Measurements from ENCODE around the gene PSD4. TPM values are rescaled to one million over a fixed set of nuclear protein-coding genes. Genes with fewer than 3 reads are reported as not detected.
A peak's percentile ranks its signal among the peaks of the same experiment; 100 is the strongest.

Gene PSD4
- polyA plus RNA-seq, 2 of the 4 experiments (the other 2 are of a cell fraction) = 5.4 to 21.6 TPM

GRCh38 chr2:113206251-113206650, 32.5 kb downstream of the PSD4 start (continued):
- no peak for TF ChIP-seq RCOR1 (IDR thresholded peaks at IDR 0.05; ENCODE audit: low read depth, low read length)
- TF ChIP-seq, protein P1, sequence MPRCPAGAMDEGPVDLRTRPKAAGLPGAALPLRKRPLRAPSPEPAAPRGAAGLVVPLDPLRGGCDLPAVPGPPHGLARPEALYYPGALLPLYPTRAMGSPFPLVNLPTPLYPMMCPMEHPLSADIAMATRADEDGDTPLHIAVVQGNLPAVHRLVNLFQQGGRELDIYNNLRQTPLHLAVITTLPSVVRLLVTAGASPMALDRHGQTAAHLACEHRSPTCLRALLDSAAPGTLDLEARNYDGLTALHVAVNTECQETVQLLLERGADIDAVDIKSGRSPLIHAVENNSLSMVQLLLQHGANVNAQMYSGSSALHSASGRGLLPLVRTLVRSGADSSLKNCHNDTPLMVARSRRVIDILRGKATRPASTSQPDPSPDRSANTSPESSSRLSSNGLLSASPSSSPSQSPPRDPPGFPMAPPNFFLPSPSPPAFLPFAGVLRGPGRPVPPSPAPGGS (IDR thresholded peaks at IDR 0.05) = no peak
- TF ChIP-seq POLR2AphosphoS2 (conservative IDR thresholded peaks at IDR 0.05; ENCODE audit: low read length) = no peak
- no peak for TF ChIP-seq CHD4 (IDR thresholded peaks at IDR 0.05; ENCODE audit: borderline replicate concordance)

DNA sequence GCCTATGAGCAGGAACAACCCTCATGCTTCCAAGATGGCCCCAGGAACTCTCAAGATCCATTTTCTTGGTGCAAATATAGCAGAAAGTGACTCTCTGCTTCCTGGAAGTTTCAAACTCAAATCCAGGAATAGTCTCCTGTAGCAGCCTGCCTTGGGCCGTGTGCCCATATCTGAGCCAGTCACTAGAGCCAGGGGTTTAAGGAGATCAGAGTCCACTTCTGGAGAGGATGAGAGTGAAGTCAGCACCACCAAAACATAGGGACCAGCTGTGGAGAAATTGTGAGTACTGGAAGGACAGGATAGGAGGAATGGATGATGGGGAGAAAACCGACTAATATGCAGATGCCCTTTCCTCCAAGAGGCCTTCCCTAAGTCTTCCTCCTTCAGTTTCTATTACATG, 33.2 kb downstream of the PSD4 start:
- Histone ChIP-seq H3K4me1 (peaks cover 81% of the 10 kb centered on the region), H3K4me3 (no peak overlapping the region), H3K4me2 (no peak overlapping the region), H3K9me3 (no peaks in the 10 kb centered on the region), H3K27ac (peak overlapping the region; percentile 92 to 97)
- no peak for DNase-seq (ENCODE audit: low read depth in 1 of 2, low spot score in 1 of 2)
- 83% methylated on average over 2 of the region's 2 CpGs for WGBS (ENCODE audit: missing lambda C conversion rate)
- TF ChIP-seq SREBF2 (IDR thresholded peaks at IDR 0.05) = no peak
- TF ChIP-seq ZNF302 (CRISPR knock-in tag; IDR thresholded peaks at IDR 0.05) = no peak
- TF ChIP-seq RCOR1 (IDR thresholded peaks at IDR 0.05; ENCODE audit: low read depth, low read length) = no peak
- TF ChIP-seq GATA3 (IDR thresholded peaks at IDR 0.05; ENCODE audit: borderline replicate concordance) = no peak
- TF ChIP-seq FOSL2 (IDR thresholded peaks at IDR 0.05) = no peak
- TF ChIP-seq FOSL2 (CRISPR knock-in tag; IDR thresholded peaks at IDR 0.05) = no peak
- no peak for TF ChIP-seq RARB (CRISPR knock-in tag; IDR thresholded peaks at IDR 0.05)
- no peak for TF ChIP-seq MYC (IDR thresholded peaks at IDR 0.05; ENCODE audit: borderline replicate concordance, low read length)
- no peak for TF ChIP-seq TFCP2L1 (CRISPR knock-in tag; IDR thresholded peaks at IDR 0.05)
- TF ChIP-seq HES2 (IDR thresholded peaks at IDR 0.05) = no peak
- no peak for TF ChIP-seq RFX5 (IDR thresholded peaks at IDR 0.05)
- no peak for TF ChIP-seq HOXB5 (CRISPR knock-in tag; IDR thresholded peaks at IDR 0.05)
- no peak for TF ChIP-seq MAZ (IDR thresholded peaks at IDR 0.05; ENCODE audit: borderline replicate concordance, low read depth, low read length)
- TF ChIP-seq SMC3 (IDR thresholded peaks at IDR 0.05) = no peak
- TF ChIP-seq EHMT2 (IDR thresholded peaks at IDR 0.05; ENCODE audit: low read depth) = no peak
- TF ChIP-seq ZFP36 (IDR thresholded peaks at IDR 0.05; ENCODE audit: borderline replicate concordance, partially characterized antibody) = no peak
- no peak for TF ChIP-seq ZSCAN20 (CRISPR knock-in tag; IDR thresholded peaks at IDR 0.05)
- no peak for TF ChIP-seq BHLHE40 (IDR thresholded peaks at IDR 0.05; ENCODE audit: low read depth, low read length)
- ATAC-seq = no peak
- ChIA-PET POLR2A (no interaction called here), CTCF (interaction anchor here (0.6 to 12.3 kb wide), 9 partner anchors 13 to 200 kb away, joined by 3 to 243 read pairs (median 67); no protein-coding TSS in a partner anchor)
- no peak for FAIRE-seq

DNA sequence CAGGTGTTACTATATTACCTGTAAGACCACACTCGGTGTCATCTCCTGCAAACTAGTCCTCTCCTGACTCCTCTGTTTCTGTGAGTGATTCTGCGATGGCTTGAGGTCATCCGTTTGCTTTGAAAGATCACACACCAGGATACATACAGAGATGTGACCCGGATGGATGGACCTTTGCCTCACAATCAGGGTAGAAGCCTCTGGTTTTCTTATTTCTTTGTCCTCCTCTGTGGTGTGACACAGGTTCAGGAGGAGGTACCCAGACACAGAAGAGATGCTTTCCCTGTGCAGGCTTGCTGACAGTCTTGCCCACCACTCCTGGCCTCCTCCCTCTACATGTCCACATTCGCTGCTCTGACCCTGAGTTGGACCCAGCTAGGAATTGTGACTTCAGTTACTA, 34.6 kb downstream of the PSD4 start:
- POLR2A ChIA-PET = no interaction called here
- no peak for DNase-seq (ENCODE audit: low read depth in 1 of 2, low spot score in 1 of 2)
- 85% methylated on average over 5 of the region's 5 CpGs for WGBS (ENCODE audit: missing lambda C conversion rate)
- Histone ChIP-seq H3K27ac (peak overlapping the region; percentile 96), H3K9me3 (no peaks in the 10 kb centered on the region), H3K4me2 (no peak overlapping the region), H3K4me3 (no peak overlapping the region), H3K4me1 (peaks cover 81% of the 10 kb centered on the region)
- ATAC-seq = no peak
- CTCF ChIA-PET = interaction anchor here (1.3 to 11.5 kb wide), 6 partner anchors 12 to 163 kb away, joined by 3 to 118 read pairs (median 20); no protein-coding TSS in a partner anchor
- no peak for FAIRE-seq
- TF ChIP-seq EP300 (IDR thresholded peaks at IDR 0.05) = no peak
- no peak for TF ChIP-seq MAZ (IDR thresholded peaks at IDR 0.05; ENCODE audit: borderline replicate concordance, low read depth, low read length)
- no peak for TF ChIP-seq RNF2 (IDR thresholded peaks at IDR 0.05; ENCODE audit: borderline replicate concordance, low read depth)
- no peak for TF ChIP-seq JUN (IDR thresholded peaks at IDR 0.05)
- no peak for TF ChIP-seq ZC3H11A (IDR thresholded peaks at IDR 0.05)
- no peak for TF ChIP-seq REST (IDR thresholded peaks at IDR 0.05)
- no peak for TF ChIP-seq FOSB (CRISPR knock-in tag; IDR thresholded peaks at IDR 0.05)
- TF ChIP-seq HDAC2 (IDR thresholded peaks at IDR 0.05) = no peak
- no peak for TF ChIP-seq GATA3 (IDR thresholded peaks at IDR 0.05; ENCODE audit: borderline replicate concordance)
- TF ChIP-seq ZSCAN20 (CRISPR knock-in tag; IDR thresholded peaks at IDR 0.05) = no peak
- TF ChIP-seq HMGXB4 (CRISPR knock-in tag; IDR thresholded peaks at IDR 0.05; ENCODE audit: borderline replicate concordance) = no peak
- no peak for TF ChIP-seq FOXS1 (CRISPR knock-in tag; IDR thresholded peaks at IDR 0.05)
- TF ChIP-seq, protein P2, sequence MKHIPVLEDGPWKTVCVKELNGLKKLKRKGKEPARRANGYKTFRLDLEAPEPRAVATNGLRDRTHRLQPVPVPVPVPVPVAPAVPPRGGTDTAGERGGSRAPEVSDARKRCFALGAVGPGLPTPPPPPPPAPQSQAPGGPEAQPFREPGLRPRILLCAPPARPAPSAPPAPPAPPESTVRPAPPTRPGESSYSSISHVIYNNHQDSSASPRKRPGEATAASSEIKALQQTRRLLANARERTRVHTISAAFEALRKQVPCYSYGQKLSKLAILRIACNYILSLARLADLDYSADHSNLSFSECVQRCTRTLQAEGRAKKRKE (CRISPR knock-in tag; IDR thresholded peaks at IDR 0.05; ENCODE audit: low read depth) = no peak

All from A549 (cell line).